Measurements from ENCODE around the gene CABLES2.
"Not testable (repeated sequence)": the region's sequence is repeated elsewhere in the genome, so short reads cannot be mapped to it uniquely, and the experiment has no call there.

DNA sequence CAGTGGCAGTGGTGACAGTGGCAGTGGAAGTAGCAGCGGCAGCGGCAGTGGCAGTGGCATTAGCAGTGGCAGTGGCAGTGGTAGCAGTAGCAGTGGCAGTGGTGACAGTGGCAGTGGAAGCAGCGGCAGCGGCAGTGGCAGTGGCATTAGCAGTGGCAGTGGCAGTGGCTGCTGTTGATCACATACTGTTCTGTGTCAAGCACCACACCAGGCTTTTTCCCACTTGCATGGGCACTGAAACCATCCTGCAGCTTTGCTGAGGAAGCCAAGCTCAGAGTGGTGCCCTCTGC lies 18.9 kb upstream of the CABLES2 start:
- TF ChIP-seq, protein P1, sequence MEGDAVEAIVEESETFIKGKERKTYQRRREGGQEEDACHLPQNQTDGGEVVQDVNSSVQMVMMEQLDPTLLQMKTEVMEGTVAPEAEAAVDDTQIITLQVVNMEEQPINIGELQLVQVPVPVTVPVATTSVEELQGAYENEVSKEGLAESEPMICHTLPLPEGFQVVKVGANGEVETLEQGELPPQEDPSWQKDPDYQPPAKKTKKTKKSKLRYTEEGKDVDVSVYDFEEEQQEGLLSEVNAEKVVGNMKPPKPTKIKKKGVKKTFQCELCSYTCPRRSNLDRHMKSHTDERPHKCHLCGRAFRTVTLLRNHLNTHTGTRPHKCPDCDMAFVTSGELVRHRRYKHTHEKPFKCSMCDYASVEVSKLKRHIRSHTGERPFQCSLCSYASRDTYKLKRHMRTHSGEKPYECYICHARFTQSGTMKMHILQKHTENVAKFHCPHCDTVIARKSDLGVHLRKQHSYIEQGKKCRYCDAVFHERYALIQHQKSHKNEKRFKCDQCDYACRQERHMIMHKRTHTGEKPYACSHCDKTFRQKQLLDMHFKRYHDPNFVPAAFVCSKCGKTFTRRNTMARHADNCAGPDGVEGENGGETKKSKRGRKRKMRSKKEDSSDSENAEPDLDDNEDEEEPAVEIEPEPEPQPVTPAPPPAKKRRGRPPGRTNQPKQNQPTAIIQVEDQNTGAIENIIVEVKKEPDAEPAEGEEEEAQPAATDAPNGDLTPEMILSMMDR (IDR thresholded peaks at IDR 0.05), result not testable (repeated sequence)
- not testable (repeated sequence) for TF ChIP-seq POLR2A (IDR thresholded peaks at IDR 0.05)

Data from testis (tissue), 2 donors.